Thoracic aorta (tissue), 2 donors: ENCODE data around the gene RAP1A. TPM values are rescaled to one million over a fixed set of nuclear protein-coding genes. Genes with fewer than 3 reads are reported as not detected.
A peak's percentile ranks its signal among the peaks of the same experiment; 100 is the strongest.
"Not testable (repeated sequence)": the region's sequence is repeated elsewhere in the genome, so short reads cannot be mapped to it uniquely, and the experiment has no call there.

Experiments
- ATAC-seq: fragments of 150-250 bp; one replicate; pipeline ENCODE4 v1.8.0; 2017; ENCODE audit warnings: low read depth; ENCODE audit not compliant: insufficient number of reproducible peaks, low FRiP score
- DNase-seq: peaks from one replicate; pipeline ENCODE4 v3.0.0-alpha.2; 2020; ENCODE audit warnings: low spot score
- H3K27ac ChIP-seq, 2 donors: fragments of 200-600 bp; sonication (generic); 1 replicate in 1 of 2; 2 replicates in 1 of 2; pipeline ENCODE4 v1.5.1; 2016; ENCODE audit warnings: mild to moderate bottlenecking in 2 of 2, moderate library complexity in 2 of 2
- H3K27me3 ChIP-seq: fragments of 200-600 bp; sonication (generic); replicated peaks from 2 replicates; pipeline ENCODE4 v1.6.0; 2016; ENCODE audit warnings: mild to moderate bottlenecking; ENCODE audit not compliant: insufficient read depth
- H3K36me3 ChIP-seq: fragments of 200-600 bp; sonication (generic); one replicate; pipeline ENCODE4 v1.5.1; 2016
- H3K4me1 ChIP-seq, 2 donors: fragments of 200-600 bp; sonication (generic); 1 replicate in 1 of 2; 2 replicates in 1 of 2; pipeline versions ENCODE4 v1.5.1 to v1.6.0; 2016; ENCODE audit warnings: low read depth in 2 of 2, mild to moderate bottlenecking in 1 of 2; ENCODE audit not compliant: control insufficient read depth in 1 of 2
- H3K4me3 ChIP-seq: fragments of 200-600 bp; sonication (generic); 2 replicates; pipeline ENCODE4 v1.5.1; 2016; ENCODE audit warnings: mild to moderate bottlenecking
- H3K9me3 ChIP-seq: fragments of 200-600 bp; sonication (generic); 2 replicates; pipeline ENCODE4 v1.5.1; 2016
- total RNA-seq, 2 donors: library from RNA; depleted of rRNA; stranded (reverse); fragments of >200 nt; gene quantifications; one replicate each; pipeline versions ENCODE4 v1.1.0 to v1.2.3, GENCODE V29; 2016
- TF ChIP-seq, protein P1 (sequence below): fragments of 200-600 bp; sonication (generic); IDR thresholded peaks from one replicate; pipeline ENCODE4 v1.5.1; 2019; ENCODE audit warnings: antibody characterized with exemption

RAP1A gene
- total RNA-seq, 2 donors from 2014 or later: 67.4 to 75.0 TPM

DNA sequence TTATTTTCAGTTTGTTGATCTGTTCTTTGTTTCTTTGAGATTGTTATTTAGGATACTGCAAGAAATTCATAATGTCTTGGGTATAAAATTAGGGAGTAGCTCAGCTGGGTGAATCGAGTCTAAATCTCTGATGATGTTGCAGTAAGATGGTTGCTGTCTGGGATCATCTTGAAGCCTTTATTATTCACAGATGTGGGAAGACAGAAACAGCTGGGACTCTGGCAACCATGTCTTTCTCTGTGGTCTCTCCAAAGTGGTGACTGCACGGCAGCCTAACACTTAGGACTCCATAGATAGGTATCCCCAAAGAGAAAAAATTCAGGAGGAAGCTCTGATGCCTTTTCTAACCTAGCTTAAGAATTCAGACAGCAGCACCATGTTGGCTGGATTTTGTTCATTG is 52.7 kb downstream of the RAP1A start:
- H3K9me3 ChIP-seq: no peaks in the 10 kb centered on the region
- no peak overlapping the region for H3K4me3 ChIP-seq
- H3K27me3 ChIP-seq: no peaks in the 10 kb centered on the region
- no peaks in the 10 kb centered on the region for H3K36me3 ChIP-seq
- TF ChIP-seq, protein P1, sequence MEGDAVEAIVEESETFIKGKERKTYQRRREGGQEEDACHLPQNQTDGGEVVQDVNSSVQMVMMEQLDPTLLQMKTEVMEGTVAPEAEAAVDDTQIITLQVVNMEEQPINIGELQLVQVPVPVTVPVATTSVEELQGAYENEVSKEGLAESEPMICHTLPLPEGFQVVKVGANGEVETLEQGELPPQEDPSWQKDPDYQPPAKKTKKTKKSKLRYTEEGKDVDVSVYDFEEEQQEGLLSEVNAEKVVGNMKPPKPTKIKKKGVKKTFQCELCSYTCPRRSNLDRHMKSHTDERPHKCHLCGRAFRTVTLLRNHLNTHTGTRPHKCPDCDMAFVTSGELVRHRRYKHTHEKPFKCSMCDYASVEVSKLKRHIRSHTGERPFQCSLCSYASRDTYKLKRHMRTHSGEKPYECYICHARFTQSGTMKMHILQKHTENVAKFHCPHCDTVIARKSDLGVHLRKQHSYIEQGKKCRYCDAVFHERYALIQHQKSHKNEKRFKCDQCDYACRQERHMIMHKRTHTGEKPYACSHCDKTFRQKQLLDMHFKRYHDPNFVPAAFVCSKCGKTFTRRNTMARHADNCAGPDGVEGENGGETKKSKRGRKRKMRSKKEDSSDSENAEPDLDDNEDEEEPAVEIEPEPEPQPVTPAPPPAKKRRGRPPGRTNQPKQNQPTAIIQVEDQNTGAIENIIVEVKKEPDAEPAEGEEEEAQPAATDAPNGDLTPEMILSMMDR: no peak
- peak overlapping the region; percentile 65 to 70 for H3K27ac ChIP-seq
- no peak for DNase-seq
- ATAC-seq: no peak
- H3K4me1 ChIP-seq: peaks cover 47 to 57% of the 10 kb centered on the region in 2 donors

DNA sequence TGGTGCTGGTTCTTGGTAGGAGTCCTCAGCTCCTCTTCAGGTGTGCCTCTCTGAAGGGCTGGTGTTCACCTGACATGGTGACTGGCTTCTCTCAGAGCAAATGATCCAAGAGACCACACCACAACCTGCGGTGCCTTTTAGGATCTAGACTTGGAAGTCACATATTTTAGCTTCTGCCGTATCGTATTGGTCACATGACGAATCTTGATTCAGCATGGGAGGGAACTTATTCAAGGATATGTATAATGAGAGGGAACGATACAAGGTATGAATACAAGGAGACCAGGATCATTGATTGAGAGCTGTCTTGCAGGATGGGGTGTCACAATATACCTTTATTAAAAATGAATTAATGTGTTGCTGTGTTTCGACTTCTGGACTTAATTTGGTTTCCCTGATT is 58.0 kb downstream of the RAP1A start:
- no peaks in the 10 kb centered on the region for H3K36me3 ChIP-seq
- H3K4me1 ChIP-seq: peaks cover 19 to 26% of the 10 kb centered on the region in 2 donors
- TF ChIP-seq, protein P1: no peak
- ATAC-seq (no peak), DNase-seq (no peak)
- no peak overlapping the region for H3K27ac ChIP-seq
- H3K9me3 ChIP-seq: no peaks in the 10 kb centered on the region
- no peak overlapping the region for H3K4me3 ChIP-seq
- H3K27me3 ChIP-seq: no peaks in the 10 kb centered on the region

DNA sequence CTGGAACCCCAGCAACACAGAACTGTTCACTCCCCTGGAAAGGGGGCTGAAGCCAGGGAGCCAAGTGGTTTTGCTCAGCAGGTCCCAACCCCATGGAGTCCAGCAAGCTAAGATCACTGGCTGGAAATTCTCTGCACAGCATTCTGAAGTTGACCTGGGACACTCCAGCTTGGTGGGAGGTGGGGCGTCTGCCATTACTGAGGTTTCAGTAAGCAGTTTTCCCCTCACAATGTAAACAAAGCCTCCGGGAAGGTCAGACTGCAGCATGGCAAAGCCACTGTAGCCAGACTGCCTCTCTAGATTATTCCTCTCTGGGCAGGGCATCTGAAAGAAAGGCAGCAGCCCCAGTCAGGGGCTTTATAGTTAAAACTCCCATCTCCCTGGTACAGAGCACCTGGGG is 60.0 kb downstream of the RAP1A start:
- TF ChIP-seq, protein P1: no peak
- H3K9me3 ChIP-seq: peaks cover 3% of the 10 kb centered on the region
- no peak overlapping the region for H3K4me3 ChIP-seq
- no peak overlapping the region for H3K27ac ChIP-seq
- H3K4me1 ChIP-seq: peaks cover 3 to 6% of the 10 kb centered on the region in 2 donors
- no peak for ATAC-seq
- no peak for DNase-seq
- no peaks in the 10 kb centered on the region for H3K36me3 ChIP-seq
- H3K27me3 ChIP-seq: no peaks in the 10 kb centered on the region

DNA sequence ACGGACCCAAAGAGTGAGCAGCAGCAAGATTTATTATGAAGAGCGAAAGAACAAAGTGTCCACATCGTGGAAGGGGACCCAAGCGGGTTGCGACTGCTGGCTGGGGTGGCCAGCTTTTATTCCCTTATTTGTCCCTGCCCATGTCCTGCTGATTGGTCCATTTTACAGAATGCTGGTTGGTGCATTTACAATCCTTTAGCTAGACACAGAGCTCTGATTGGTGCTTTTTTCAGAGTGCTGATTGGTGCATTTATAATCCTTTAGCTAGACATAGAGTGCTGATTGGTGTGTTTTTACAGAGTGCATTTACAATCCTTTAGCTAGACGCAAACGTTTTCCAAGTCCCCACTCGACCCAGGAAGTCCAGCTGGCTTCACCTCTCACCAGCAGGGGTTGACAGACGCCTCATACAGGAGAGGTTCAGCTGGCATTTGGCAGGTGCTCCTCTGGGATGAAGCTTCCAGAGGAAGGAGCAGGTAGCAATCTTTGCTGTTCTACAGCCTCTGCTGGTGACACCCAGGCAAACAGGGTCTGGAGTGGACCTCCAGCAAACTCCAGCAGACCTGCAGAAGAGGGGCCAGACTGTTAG is 60.7 kb downstream of the RAP1A start:
- H3K36me3 ChIP-seq, DNase-seq, ATAC-seq, H3K4me1 ChIP-seq, H3K27ac ChIP-seq, H3K9me3 ChIP-seq, H3K4me3 ChIP-seq, H3K27me3 ChIP-seq: not testable (repeated sequence)

DNA sequence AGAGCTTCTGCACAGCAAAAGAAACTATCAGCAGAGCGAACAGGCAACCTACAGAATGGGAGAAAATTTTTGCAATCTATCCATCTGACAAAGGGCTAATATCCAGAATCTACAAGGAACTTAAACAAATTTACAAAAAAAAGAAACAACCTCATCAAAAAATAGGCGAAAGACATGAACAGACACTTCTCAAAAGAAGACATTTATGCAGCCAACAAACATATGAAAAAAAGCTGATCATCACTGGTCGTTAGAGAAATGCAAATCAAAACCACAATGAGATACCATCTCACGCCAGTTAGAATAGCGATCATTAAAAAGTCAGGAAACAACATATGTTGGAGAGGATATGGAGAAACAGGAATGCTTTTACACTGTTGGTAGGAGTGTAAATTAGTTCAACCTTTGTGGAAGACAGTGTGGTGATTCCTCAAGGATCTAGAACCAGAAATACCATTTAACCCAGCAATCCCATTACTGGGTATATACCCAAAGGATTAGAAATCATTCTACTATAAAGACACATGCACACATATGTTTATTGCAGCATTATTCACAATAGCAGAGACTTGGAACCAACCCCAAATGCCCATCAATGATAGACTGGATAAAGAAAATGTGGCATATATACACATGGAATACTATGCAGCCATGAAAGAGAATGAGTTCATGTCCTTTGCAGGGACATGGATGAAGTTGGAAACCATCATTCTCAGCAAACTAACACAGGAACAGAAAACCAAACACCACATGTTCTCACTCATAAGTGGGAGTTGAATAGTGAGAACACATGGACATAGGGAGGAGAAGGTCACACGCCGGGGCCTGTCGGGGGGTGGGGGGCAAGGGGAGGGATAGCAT is 65.9 kb downstream of the RAP1A start:
- H3K4me3 ChIP-seq, H3K36me3 ChIP-seq, H3K4me1 ChIP-seq, H3K27ac ChIP-seq, DNase-seq, H3K27me3 ChIP-seq, H3K9me3 ChIP-seq, ATAC-seq: not testable (repeated sequence)

DNA sequence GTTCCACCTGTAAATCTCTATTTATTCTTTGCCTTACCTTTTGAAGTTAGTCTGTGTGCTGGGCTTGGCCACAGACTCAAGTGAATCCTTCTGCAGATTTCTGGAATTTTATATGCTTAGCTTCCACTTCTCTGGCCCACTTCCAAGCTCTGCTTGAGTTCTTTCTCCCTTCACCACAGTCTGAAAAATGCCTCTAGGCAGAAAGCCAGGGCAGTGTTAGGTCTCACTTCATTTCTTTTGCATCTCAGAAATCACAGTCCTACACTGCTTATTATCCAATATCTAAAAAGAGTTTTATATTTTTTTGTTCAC is 70.7 kb downstream of the RAP1A start:
- no peak overlapping the region for H3K4me3 ChIP-seq
- no peaks in the 10 kb centered on the region for H3K9me3 ChIP-seq
- peaks cover 11 to 14% of the 10 kb centered on the region in 2 donors for H3K4me1 ChIP-seq
- TF ChIP-seq, protein P1: no peak
- DNase-seq (peak; percentile 29), ATAC-seq (no peak)
- H3K27ac ChIP-seq: no peak overlapping the region
- no peaks in the 10 kb centered on the region for H3K36me3 ChIP-seq
- H3K27me3 ChIP-seq: no peaks in the 10 kb centered on the region
